ENCODE results near the gene ASPHD1. TPM values are rescaled to one million over a fixed set of nuclear protein-coding genes. Genes with fewer than 3 reads are reported as not detected.
A peak's percentile ranks its signal among the peaks of the same experiment; 100 is the strongest.

Gene ASPHD1
- total and polyA plus RNA-seq, 2 of the 8 experiments (the other 6 are each of a cell fraction or from before 2014, with no cell fraction given) = 14.5 to 18.6 TPM

- TF ChIP-seq SIN3A (conservative IDR thresholded peaks at IDR 0.05 in 1 of 2, IDR thresholded peaks at IDR 0.05 in 1 of 2; ENCODE audit: low read depth in 1 of 2, low read length in 2 of 2) (no peak), JUND (IDR thresholded peaks at IDR 0.05; ENCODE audit: low read length) (no peak), E2F6 (IDR thresholded peaks at IDR 0.05) (peak; percentile 89), SIX5 (IDR thresholded peaks at IDR 0.05; ENCODE audit: low read depth, low read length) (no peak), HDAC2 (IDR thresholded peaks at IDR 0.05; ENCODE audit: borderline replicate concordance in 1 of 2, low read depth in 2 of 2, low read length in 2 of 2) (no peak), POLR2A (IDR thresholded peaks at IDR 0.05; ENCODE audit: control extremely low read depth in 1 of 2, low read depth in 2 of 2, low read length in 2 of 2) (peak in 1 of 2 experiments; percentile 65; a peak in 2 of 3 replicates), TCF12 (IDR thresholded peaks at IDR 0.05; ENCODE audit: low read depth, low read length) (no peak), SP4 (IDR thresholded peaks at IDR 0.05; ENCODE audit: low read length) (0 out of 2 replicates have a peak, but pooled peaks have one; percentile 28), KDM5A (IDR thresholded peaks at IDR 0.05; ENCODE audit: low read length) (no peak), BRCA1 (IDR thresholded peaks at IDR 0.05; ENCODE audit: low read depth, low read length) (no peak), FOSL1 (IDR thresholded peaks at IDR 0.05; ENCODE audit: insufficient read depth, low read depth, low read length) (no peak), CTCF (IDR thresholded peaks at IDR 0.05; ENCODE audit: control extremely low read depth in 1 of 3, insufficient read depth in 1 of 3, low read depth in 1 of 3, low read length in 3 of 3) (no peak), KDM4A (IDR thresholded peaks at IDR 0.05; ENCODE audit: low read depth, low read length, severe bottlenecking) (peak; percentile 53), SUZ12 (IDR thresholded peaks at IDR 0.05; ENCODE audit: low read length) (no peak), SP1 (IDR thresholded peaks at IDR 0.05; ENCODE audit: low read depth, low read length) (peak; percentile 63; the same call in 1 of the 2 replicates), RAD21 (IDR thresholded peaks at IDR 0.05 in 1 of 2, conservative IDR thresholded peaks at IDR 0.05 in 1 of 2; ENCODE audit: low read depth in 2 of 2, low read length in 2 of 2) (no peak)
Observed at GRCh38 chr16:29877266-29877961, 22.9 kb upstream of the ASPHD1 start (continued).

All from H1 (cell line).